Activated naive CD8-positive, alpha-beta T cell treated with anti-CD3 and anti-CD28 coated beads, Interleukin-2, amount 10 ng/mL, durations not matched to agents 7 days and 5 days (primary cell): Measurements from ENCODE around the gene INHBE. TPM values are rescaled to one million over a fixed set of nuclear protein-coding genes. Genes with fewer than 3 reads are reported as not detected.

Experiments
- ATAC-seq: fragments of 150-1000 bp; cut with Tn5 transposase; one replicate; pipeline ENCODE4 v1.10.0; 2021; ENCODE audit warnings: low read depth, moderate library complexity
- POLR2A ChIA-PET: fragments of 350-600 bp; sonication (Branson Sonifier 250); formaldehyde crosslinking; loops from one replicate; lab custom pipeline; 2021; ENCODE audit warnings: antibody characterized with exemption; lab: Charles Lee
- DNase-seq: peaks from one replicate; pipeline ENCODE4 v3.0.0; 2021
- H3K27ac Mint-ChIP-seq: one replicate; pipeline ENCODE4 v1.8.0; 2022; ENCODE audit warnings: mild to moderate bottlenecking, mixed read lengths
- H3K27me3 Mint-ChIP-seq: one replicate; pipeline ENCODE4 v1.8.0; 2022; ENCODE audit warnings: mild to moderate bottlenecking, moderate library complexity, mixed read lengths
- H3K36me3 Mint-ChIP-seq: one replicate; pipeline ENCODE4 v1.8.0; 2021; ENCODE audit warnings: mild to moderate bottlenecking, mixed read lengths
- H3K4me1 Mint-ChIP-seq: one replicate; pipeline ENCODE4 v1.8.0; 2021; ENCODE audit warnings: mixed read lengths
- H3K4me3 Mint-ChIP-seq: one replicate; pipeline ENCODE4 v1.8.0; 2022; ENCODE audit warnings: mild to moderate bottlenecking, moderate library complexity, mixed read lengths
- H3K9me3 Mint-ChIP-seq: one replicate; pipeline ENCODE4 v1.8.0; 2021; ENCODE audit warnings: mixed read lengths
- total RNA-seq, 2 experiments: library from RNA; stranded (reverse); gene quantifications; one replicate each; pipeline ENCODE4 v1.2.3, GENCODE V29; 2021

INHBE gene
- total RNA-seq, 2 experiments from 2014 or later: not detected

DNA sequence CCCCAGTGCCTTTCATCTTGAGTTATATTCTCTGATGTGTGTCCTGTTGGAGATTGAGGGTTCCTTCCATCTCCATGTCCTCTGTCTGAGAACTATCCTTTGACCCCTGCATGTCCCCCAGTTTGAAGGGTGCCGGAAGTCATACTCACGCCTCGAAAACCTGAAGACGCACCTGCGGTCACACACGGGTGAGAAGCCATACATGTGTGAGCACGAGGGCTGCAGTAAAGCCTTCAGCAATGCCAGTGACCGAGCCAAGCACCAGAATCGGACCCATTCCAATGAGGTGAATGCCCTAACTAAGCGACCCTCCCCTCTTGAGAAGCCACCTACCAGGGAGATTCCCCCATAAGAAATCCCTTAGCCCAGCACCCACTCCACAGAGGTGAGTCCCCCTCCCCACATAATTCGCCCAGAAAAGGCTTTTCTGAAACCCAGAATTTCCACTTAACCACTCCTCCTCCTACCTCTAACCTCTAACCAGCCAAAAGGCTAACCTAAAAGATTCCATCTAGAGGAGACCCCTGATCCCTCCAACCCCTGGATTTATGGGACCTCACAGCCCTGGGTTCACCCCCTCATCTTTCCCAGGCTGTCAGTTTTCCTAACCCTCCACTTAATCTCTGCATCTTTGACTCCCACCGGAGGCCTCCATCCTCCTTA lies 12.2 kb downstream of the INHBE start:
- ATAC-seq (no peak), DNase-seq (no peak)
- Mint-ChIP-seq H3K27ac (no peak overlapping the region), H3K4me3 (no peak overlapping the region), H3K36me3 (peaks cover 29% of the 10 kb centered on the region), H3K27me3 (no peaks in the 10 kb centered on the region), H3K9me3 (no peaks in the 10 kb centered on the region), H3K4me1 (peaks cover 24% of the 10 kb centered on the region)
- POLR2A ChIA-PET: interaction anchor here (9.9 kb wide), 1 partner anchor 10 kb away, joined by 119 read pairs; the partner anchor contains the start of gene ARHGAP9

DNA sequence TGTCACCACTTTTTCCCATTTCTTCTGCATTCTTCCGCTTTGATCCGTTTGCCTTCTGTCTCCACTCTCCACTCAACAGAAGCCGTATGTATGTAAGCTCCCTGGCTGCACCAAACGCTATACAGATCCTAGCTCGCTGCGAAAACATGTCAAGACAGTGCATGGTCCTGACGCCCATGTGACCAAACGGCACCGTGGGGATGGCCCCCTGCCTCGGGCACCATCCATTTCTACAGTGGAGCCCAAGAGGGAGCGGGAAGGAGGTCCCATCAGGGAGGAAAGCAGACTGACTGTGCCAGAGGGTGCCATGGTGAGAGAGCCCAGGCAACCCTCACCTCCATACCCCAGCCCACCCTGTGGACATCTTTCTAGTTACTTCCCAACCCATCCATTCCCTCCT lies 12.8 kb downstream of the INHBE start:
- H3K9me3 Mint-ChIP-seq: no peaks in the 10 kb centered on the region
- H3K4me3 Mint-ChIP-seq: no peak overlapping the region

DNA sequence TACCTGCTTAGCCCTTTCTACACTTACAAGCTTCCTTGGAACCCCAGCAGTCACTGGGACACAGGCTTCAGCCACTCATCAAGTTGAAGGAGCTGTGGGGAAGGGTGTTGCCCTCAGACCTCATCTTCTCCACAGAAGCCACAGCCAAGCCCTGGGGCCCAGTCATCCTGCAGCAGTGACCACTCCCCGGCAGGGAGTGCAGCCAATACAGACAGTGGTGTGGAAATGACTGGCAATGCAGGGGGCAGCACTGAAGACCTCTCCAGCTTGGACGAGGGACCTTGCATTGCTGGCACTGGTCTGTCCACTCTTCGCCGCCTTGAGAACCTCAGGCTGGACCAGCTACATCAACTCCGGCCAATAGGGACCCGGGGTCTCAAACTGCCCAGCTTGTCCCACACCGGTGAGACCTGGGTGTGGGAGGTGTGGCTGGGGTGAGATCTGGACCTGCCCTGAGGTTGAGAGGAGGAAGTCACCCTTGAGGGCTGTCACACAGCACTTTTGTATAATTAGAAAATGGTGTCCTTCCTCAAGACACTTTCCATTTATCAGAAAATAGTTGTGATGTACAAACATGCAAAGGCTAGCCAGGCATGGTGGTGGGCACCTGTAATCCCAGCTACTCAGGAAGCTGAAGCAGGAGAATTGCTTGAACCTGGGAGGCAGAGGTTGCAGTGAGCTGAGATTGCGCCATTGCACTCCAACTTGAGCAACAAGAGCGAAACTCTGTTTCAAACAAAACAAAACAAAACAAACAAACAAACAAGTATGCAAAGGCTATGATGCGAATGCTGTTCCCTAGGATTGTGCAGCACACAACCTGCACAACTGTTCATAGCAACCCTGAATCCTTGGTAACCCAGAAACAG lies 14.4 kb downstream of the INHBE start:
- ATAC-seq (no peak), DNase-seq (no peak)
- Mint-ChIP-seq H3K9me3 (no peaks in the 10 kb centered on the region), H3K27ac (peak overlapping the region; percentile 28), H3K27me3 (no peaks in the 10 kb centered on the region), H3K4me3 (no peak overlapping the region), H3K36me3 (peaks cover 44% of the 10 kb centered on the region), H3K4me1 (peaks cover 26% of the 10 kb centered on the region)
- POLR2A ChIA-PET: interaction anchor here (0.6 to 2.8 kb wide), 8 partner anchors 8 to 349 kb away, joined by 3 to 10 read pairs (median 5); partner anchors contain the start of genes ARHGAP9, AVIL and DDIT3

More for the DNA sequence above, 12.8 kb downstream of the INHBE start:
- H3K36me3 Mint-ChIP-seq: peaks cover 34% of the 10 kb centered on the region
- H3K27ac Mint-ChIP-seq: no peak overlapping the region
- DNase-seq (no peak), ATAC-seq (no peak)
- H3K27me3 Mint-ChIP-seq: no peaks in the 10 kb centered on the region
- POLR2A ChIA-PET: no interaction called here
- H3K4me1 Mint-ChIP-seq: peaks cover 24% of the 10 kb centered on the region

DNA sequence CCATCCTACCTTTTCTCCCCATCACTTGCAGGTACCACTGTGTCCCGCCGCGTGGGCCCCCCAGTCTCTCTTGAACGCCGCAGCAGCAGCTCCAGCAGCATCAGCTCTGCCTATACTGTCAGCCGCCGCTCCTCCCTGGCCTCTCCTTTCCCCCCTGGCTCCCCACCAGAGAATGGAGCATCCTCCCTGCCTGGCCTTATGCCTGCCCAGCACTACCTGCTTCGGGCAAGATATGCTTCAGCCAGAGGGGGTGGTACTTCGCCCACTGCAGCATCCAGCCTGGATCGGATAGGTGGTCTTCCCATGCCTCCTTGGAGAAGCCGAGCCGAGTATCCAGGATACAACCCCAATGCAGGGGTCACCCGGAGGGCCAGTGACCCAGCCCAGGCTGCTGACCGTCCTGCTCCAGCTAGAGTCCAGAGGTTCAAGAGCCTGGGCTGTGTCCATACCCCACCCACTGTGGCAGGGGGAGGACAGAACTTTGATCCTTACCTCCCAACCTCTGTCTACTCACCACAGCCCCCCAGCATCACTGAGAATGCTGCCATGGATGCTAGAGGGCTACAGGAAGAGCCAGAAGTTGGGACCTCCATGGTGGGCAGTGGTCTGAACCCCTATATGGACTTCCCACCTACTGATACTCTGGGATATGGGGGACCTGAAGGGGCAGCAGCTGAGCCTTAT lies 15.3 kb downstream of the INHBE start:
- Mint-ChIP-seq H3K4me1 (peaks cover 26% of the 10 kb centered on the region), H3K27me3 (no peaks in the 10 kb centered on the region), H3K4me3 (no peak overlapping the region), H3K27ac (no peak overlapping the region), H3K9me3 (no peaks in the 10 kb centered on the region), H3K36me3 (peaks cover 48% of the 10 kb centered on the region)
- DNase-seq (no peak), ATAC-seq (no peak)
- POLR2A ChIA-PET: interaction anchor here (0.6 to 2.8 kb wide), 8 partner anchors 9 to 348 kb away, joined by 3 to 10 read pairs (median 4); partner anchors contain the start of genes ARHGAP9, AVIL and DDIT3

DNA sequence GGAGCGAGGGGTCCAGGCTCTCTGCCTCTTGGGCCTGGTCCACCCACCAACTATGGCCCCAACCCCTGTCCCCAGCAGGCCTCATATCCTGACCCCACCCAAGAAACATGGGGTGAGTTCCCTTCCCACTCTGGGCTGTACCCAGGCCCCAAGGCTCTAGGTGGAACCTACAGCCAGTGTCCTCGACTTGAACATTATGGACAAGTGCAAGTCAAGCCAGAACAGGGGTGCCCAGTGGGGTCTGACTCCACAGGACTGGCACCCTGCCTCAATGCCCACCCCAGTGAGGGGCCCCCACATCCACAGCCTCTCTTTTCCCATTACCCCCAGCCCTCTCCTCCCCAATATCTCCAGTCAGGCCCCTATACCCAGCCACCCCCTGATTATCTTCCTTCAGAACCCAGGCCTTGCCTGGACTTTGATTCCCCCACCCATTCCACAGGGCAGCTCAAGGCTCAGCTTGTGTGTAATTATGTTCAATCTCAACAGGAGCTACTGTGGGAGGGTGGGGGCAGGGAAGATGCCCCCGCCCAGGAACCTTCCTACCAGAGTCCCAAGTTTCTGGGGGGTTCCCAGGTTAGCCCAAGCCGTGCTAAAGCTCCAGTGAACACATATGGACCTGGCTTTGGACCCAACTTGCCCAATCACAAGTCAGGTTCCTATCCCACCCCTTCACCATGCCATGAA lies 16.0 kb downstream of the INHBE start:
- POLR2A ChIA-PET: interaction anchor here (0.6 to 2.8 kb wide), 4 partner anchors 8 to 49 kb away, joined by 4 to 8 read pairs (median 4); partner anchors contain the start of gene DDIT3
- Mint-ChIP-seq H3K4me1 (peaks cover 27% of the 10 kb centered on the region), H3K4me3 (no peak overlapping the region), H3K27ac (no peak overlapping the region), H3K36me3 (peaks cover 49% of the 10 kb centered on the region), H3K9me3 (no peaks in the 10 kb centered on the region), H3K27me3 (no peaks in the 10 kb centered on the region)
- DNase-seq (no peak), ATAC-seq (no peak)

DNA sequence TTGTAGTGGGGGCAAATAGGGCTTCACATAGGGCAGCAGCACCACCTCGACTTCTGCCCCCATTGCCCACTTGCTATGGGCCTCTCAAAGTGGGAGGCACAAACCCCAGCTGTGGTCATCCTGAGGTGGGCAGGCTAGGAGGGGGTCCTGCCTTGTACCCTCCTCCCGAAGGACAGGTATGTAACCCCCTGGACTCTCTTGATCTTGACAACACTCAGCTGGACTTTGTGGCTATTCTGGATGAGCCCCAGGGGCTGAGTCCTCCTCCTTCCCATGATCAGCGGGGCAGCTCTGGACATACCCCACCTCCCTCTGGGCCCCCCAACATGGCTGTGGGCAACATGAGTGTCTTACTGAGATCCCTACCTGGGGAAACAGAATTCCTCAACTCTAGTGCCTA lies 16.6 kb downstream of the INHBE start:
- Mint-ChIP-seq H3K9me3 (no peaks in the 10 kb centered on the region), H3K36me3 (peaks cover 55% of the 10 kb centered on the region), H3K27me3 (no peaks in the 10 kb centered on the region), H3K27ac (no peak overlapping the region), H3K4me1 (peaks cover 29% of the 10 kb centered on the region), H3K4me3 (no peak overlapping the region)
- POLR2A ChIA-PET: interaction anchor here (1.5 to 1.6 kb wide), 2 partner anchors 9 kb away, joined by 4 to 5 read pairs; no protein-coding TSS in a partner anchor
- DNase-seq: no peak
- no peak for ATAC-seq

DNA sequence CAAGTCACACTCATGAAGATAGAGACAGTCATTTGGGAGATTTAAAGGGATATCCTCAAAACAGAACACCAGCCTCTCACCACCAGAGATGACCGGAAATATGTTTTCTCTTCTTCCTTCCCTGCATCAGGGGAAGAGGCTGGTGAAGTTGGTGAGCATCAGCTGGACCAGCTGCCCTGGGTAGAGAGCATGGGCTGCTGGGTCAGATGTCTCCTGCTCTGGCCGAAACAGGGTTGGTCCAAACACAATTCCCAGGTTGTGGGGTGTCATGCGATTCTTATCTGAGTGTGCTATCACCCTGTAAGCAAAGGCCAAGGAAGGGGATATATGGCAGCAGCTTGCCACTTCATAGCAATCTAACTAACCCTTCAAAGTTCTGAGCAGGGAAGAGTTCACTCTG lies 17.3 kb downstream of the INHBE start:
- Mint-ChIP-seq H3K4me3 (no peak overlapping the region), H3K27ac (no peak overlapping the region), H3K27me3 (no peaks in the 10 kb centered on the region), H3K4me1 (peaks cover 26% of the 10 kb centered on the region), H3K36me3 (peaks cover 56% of the 10 kb centered on the region), H3K9me3 (no peaks in the 10 kb centered on the region)
- DNase-seq (no peak), ATAC-seq (no peak)
- POLR2A ChIA-PET: interaction anchor here (1.5 to 1.6 kb wide), 2 partner anchors 8 to 9 kb away, joined by 4 to 5 read pairs; no protein-coding TSS in a partner anchor

DNA sequence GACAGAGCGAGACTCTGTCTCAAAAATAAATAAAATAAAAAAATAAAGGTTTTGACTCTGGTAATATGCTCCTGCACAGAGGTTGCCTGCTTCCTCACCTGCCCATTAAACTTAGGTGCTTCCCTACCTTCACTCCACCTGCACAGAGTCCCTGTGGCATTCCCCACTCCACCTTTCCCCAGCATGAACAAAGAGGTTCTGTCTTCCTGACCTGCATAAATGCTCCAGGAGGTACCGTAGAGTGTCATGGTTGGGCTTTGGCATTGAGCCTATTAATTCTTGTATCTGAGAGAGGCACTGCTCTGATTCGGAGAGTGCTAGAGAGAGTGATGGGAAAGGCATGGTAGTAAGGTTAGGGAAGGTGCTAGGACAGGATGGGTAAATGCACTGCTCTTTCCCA lies 18.3 kb downstream of the INHBE start:
- peak overlapping the region; percentile 17 for H3K4me3 Mint-ChIP-seq
- ATAC-seq: no peak
- POLR2A ChIA-PET: interaction anchor here (8.0 kb wide), 1 partner anchor 11 kb away, joined by 119 read pairs; the partner anchor contains the start of gene GLI1
- H3K27me3 Mint-ChIP-seq: no peaks in the 10 kb centered on the region
- DNase-seq: no peak
- H3K36me3 Mint-ChIP-seq: peaks cover 50% of the 10 kb centered on the region
- H3K27ac Mint-ChIP-seq: peak overlapping the region; percentile 35
- peaks cover 31% of the 10 kb centered on the region for H3K4me1 Mint-ChIP-seq
- no peaks in the 10 kb centered on the region for H3K9me3 Mint-ChIP-seq

DNA sequence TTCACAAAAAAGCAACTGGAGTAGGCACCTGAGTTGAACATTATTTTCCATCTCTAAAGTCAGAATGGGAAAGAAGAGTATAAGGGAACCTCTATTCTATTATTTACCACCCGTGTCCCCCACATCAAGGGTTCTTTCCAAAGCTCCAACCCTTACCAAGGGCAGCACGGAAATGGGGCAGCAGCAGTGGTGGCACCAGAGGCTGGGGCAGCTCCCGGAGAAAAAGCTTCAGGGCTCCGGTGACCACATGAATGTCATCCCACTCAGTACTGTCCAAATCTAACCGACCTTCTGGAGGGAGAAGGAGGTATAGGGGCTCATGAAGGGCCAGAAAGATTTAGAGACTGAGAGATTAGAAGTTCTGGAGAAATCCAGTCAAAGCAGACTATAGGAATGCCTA lies 18.8 kb downstream of the INHBE start:
- H3K4me1 Mint-ChIP-seq: peaks cover 36% of the 10 kb centered on the region
- H3K4me3 Mint-ChIP-seq: peak overlapping the region; percentile 84
- H3K36me3 Mint-ChIP-seq: peaks cover 50% of the 10 kb centered on the region
- ATAC-seq (no peak), DNase-seq (no peak)
- H3K9me3 Mint-ChIP-seq: no peaks in the 10 kb centered on the region
- H3K27ac Mint-ChIP-seq: no peak overlapping the region
- H3K27me3 Mint-ChIP-seq: no peaks in the 10 kb centered on the region
- POLR2A ChIA-PET: interaction anchor here (2.1 to 8.0 kb wide), 2 partner anchors 12 to 46 kb away, joined by 5 to 119 read pairs; partner anchors contain the start of gene GLI1

DNA sequence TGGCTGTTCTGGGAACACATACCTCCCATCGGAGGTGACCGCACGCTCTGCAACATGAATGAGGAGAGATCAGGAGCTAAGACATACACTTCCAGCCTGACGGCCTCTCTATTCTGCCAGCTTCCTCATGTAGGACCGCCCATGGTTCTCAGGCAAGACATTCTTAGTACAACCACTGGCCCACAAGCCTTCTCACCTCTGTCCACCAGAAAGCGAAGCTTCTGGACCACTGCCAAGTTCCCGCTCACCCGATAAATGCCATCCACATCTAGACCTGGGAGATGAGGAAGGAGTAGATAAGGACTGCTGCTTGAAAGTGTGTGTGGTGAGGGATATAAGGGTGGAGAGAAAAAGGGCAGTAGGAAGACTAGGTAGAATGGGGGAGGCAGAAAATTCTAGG lies 19.3 kb downstream of the INHBE start:
- Mint-ChIP-seq H3K27ac (peak overlapping the region; percentile 73), H3K36me3 (peaks cover 46% of the 10 kb centered on the region), H3K9me3 (no peaks in the 10 kb centered on the region), H3K4me1 (peaks cover 39% of the 10 kb centered on the region), H3K4me3 (peak overlapping the region; percentile 84), H3K27me3 (no peaks in the 10 kb centered on the region)
- ATAC-seq: no peak
- POLR2A ChIA-PET: interaction anchor here (0.8 to 8.0 kb wide), 3 partner anchors 12 to 248 kb away, joined by 3 to 119 read pairs (median 5); partner anchors contain the start of gene GLI1
- DNase-seq: no peak

DNA sequence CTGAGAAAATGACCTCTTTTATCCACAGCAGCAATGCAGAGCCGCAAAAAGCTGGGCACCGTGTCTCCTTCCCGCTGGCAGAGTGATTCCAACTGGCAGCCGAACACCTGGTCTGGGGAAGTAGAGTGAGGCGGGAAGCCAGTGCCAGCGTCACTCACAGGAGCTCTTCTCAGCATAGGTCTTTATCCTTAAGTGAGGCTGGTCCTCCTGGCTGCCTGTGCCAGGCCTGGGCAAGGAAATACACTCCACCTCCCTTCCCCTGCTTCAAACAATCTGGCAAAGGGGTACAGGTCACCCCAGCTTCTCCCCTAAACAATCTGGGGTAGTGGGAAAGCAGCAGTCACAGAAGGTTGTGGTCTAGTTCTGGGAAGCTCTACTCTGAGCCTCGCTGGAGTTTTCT lies 19.8 kb downstream of the INHBE start:
- Mint-ChIP-seq H3K4me1 (peaks cover 43% of the 10 kb centered on the region), H3K27me3 (no peaks in the 10 kb centered on the region)
- ATAC-seq: no peak

More for the DNA sequence above, 19.8 kb downstream of the INHBE start:
- Mint-ChIP-seq H3K27ac (peak overlapping the region; percentile 73), H3K36me3 (peaks cover 43% of the 10 kb centered on the region), H3K9me3 (no peaks in the 10 kb centered on the region), H3K4me3 (peak overlapping the region; percentile 84)
- POLR2A ChIA-PET: interaction anchor here (0.8 to 8.0 kb wide), 3 partner anchors 12 to 248 kb away, joined by 3 to 119 read pairs (median 5); partner anchors contain the start of gene GLI1
- DNase-seq: no peak
